WTC11 (cell line): ENCODE data around the gene SLC25A27.

Source experiments
- AFF4 ChIP-seq: sonication (generic); formaldehyde crosslinking; IDR thresholded peaks from 2 replicates; pipeline ENCODE4 v1.8.1; 2023; ENCODE audit warnings: mild to moderate bottlenecking, missing genetic modification reagents, borderline replicate concordance
- ESRRA ChIP-seq: sonication (generic); formaldehyde crosslinking; IDR thresholded peaks from 2 replicates; pipeline ENCODE4 v1.8.1; 2022; ENCODE audit warnings: mild to moderate bottlenecking, missing genetic modification reagents, borderline replicate concordance
- ETV6 ChIP-seq: sonication (generic); formaldehyde crosslinking; IDR thresholded peaks from 2 replicates; pipeline ENCODE4 v1.8.1; 2022; ENCODE audit warnings: mild to moderate bottlenecking, missing genetic modification reagents
- FOXP1 ChIP-seq: sonication (generic); formaldehyde crosslinking; IDR thresholded peaks from 2 replicates; pipeline ENCODE4 v1.8.0; 2022; ENCODE audit warnings: missing genetic modification reagents, mild to moderate bottlenecking, moderate library complexity, borderline replicate concordance
- NFYB ChIP-seq: sonication (generic); formaldehyde crosslinking; conservative IDR thresholded peaks from 2 replicates; pipeline ENCODE4 v1.8.0; 2022; ENCODE audit warnings: low read depth, missing genetic modification reagents
- USF1 ChIP-seq: sonication (generic); formaldehyde crosslinking; IDR thresholded peaks from 2 replicates; pipeline ENCODE4 v1.8.0; 2022; ENCODE audit warnings: mild to moderate bottlenecking, missing genetic modification reagents
- ZNF512 ChIP-seq: sonication (generic); formaldehyde crosslinking; IDR thresholded peaks from 2 replicates; pipeline ENCODE4 v1.8.1; 2022; ENCODE audit warnings: missing genetic modification reagents, borderline replicate concordance
- TF ChIP-seq, protein P1 (sequence below): fragments of 200-600 bp; IDR thresholded peaks from 2 replicates; pipeline ENCODE4 v1.8.0; 2022; ENCODE audit warnings: antibody characterized with exemption

DNA sequence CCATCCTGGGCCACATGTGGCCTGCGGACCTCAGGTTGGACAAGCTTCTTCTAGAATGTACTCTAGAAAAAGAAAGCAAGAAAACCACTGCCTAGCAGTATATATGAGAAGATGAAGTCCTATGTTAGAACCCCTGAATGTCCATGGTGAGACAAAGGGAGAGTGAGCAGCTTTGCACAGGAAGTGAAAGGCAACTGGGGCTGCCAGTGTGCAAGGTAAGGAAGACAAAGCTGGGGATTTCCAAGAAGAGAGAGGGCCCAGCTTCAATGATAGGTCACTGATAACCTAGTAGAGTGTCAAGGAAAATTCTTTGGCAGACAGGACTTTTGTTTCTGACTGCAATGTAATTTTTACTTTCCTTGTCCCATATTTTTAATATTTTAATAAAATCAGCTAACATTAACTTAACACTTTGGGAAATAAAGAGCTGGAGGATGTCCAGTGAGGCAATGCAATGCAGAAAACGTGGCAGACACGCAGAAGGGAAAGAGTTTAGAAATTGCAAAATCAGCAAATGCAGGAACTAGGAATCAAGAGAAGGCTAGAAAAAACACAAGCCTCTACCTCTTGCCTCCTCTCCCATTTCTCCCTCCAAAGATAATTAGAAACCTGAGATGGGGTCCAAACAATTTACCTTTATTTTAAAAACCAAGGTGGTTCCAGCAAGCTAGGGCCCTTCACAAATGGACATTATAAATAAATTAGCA lies 47.5 kb upstream of the SLC25A27 start:
- TF ChIP-seq, protein P1, sequence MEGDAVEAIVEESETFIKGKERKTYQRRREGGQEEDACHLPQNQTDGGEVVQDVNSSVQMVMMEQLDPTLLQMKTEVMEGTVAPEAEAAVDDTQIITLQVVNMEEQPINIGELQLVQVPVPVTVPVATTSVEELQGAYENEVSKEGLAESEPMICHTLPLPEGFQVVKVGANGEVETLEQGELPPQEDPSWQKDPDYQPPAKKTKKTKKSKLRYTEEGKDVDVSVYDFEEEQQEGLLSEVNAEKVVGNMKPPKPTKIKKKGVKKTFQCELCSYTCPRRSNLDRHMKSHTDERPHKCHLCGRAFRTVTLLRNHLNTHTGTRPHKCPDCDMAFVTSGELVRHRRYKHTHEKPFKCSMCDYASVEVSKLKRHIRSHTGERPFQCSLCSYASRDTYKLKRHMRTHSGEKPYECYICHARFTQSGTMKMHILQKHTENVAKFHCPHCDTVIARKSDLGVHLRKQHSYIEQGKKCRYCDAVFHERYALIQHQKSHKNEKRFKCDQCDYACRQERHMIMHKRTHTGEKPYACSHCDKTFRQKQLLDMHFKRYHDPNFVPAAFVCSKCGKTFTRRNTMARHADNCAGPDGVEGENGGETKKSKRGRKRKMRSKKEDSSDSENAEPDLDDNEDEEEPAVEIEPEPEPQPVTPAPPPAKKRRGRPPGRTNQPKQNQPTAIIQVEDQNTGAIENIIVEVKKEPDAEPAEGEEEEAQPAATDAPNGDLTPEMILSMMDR: no peak
- TF ChIP-seq AFF4 (no peak), ZNF512 (CRISPR knock-in tag) (no peak), NFYB (CRISPR knock-in tag) (no peak), FOXP1 (CRISPR knock-in tag) (no peak), USF1 (CRISPR knock-in tag) (no peak), ETV6 (CRISPR knock-in tag) (no peak), ESRRA (no peak)
